NCI-H1048 (cell line): Measurements from ENCODE around the gene ODC1.
"Not testable (repeated sequence)": the region's sequence is repeated elsewhere in the genome, so short reads cannot be mapped to it uniquely, and the experiment has no call there.

Experiments used
- DNase-seq: peaks from one replicate; lab custom pipeline; 2025; lab: John Stamatoyannopoulos, UW

The ODC1 gene

DNA sequence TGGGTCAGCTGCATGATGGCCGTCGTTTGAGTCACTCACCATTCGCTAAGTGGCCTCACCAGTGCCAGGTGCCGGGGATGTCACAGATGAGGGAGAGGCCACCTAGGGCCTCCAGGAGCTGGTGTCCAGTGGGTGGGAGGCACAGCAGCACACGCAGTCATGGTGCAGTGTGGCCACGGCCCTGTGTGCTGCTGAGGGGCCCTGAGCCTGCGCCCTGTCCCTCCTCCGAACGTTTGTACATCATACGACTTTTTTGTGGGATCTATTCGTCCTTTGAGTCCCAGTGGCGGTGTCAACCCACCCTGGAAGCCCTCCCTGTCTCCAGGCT, 30.1 kb upstream of the ODC1 start:
- DNase-seq: no peak

DNA sequence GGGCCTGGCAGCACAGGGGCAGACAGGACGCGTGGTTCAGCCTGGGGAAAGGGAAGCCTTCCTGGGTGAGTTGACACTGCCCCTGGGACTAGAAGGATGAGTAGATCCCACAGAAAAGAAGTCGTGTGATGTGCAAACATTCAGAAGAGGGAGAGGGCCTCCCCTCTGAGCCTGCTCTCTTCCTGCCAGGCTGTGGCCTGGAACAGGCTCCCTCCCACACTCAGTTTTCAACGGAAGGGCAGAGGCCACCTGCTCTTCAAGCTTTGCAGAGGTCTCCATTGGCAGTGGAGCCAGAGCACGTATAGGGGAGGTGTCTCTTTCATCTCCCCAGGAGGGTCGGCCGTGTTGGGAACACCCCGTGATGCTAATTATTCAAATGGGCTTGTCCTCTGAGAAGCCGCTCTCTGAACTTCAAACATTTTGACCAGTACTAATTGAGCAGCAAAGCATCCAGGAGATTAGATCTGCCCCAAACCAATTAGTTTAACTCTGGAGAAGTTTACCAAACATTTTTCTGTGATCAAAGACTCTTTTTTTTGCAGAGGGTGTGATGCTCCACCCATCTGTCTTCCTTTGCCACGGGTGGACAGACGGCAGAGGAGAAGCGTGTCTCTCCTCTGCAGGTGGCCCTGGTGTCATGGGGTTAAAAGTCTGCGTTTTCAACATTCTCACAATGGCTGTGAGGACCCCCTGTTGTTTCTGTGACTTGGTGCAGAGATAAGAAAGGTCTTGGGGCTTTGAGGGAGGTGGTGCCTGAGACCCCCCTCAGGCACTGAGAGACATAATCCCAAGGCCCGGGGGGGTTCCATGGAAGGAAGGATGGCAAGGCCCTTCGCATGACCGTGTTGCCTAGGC, 29.5 kb upstream of the ODC1 start:
- no peak for DNase-seq

DNA sequence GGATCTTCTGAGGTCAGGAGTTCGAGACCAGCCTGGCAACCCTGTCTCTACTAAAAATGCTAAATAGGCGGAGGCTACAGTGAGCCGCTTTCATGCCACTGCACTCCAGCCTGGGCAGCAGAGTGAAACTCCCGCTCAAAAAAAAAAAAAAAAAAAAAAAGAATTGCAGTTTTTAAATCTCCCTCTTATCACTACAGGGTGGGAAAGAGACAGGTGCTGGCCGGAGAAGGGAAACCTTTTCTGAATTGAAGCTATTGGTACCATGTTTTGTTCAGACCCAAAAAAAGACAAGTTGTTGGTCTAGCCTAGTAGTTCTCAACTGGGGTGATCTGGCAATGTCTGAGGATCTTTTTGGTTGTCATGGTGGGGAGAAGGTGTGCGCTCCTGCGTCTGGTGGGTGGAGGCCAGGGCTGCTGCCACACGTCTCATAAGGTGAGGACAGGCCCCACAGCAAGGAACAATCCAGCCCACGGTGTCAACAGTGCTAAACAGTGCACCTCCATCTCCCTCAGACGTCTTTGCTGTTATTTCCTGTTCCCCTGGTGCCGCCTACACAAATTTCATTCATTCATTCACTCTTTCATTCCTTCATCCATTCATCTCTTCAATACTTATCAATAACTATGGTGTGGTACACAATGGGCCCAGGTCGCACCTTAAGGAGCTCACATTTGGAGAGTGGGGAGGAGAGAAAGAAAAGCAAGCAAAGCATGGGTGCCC, 28.8 kb upstream of the ODC1 start:
- no peak for DNase-seq

DNA sequence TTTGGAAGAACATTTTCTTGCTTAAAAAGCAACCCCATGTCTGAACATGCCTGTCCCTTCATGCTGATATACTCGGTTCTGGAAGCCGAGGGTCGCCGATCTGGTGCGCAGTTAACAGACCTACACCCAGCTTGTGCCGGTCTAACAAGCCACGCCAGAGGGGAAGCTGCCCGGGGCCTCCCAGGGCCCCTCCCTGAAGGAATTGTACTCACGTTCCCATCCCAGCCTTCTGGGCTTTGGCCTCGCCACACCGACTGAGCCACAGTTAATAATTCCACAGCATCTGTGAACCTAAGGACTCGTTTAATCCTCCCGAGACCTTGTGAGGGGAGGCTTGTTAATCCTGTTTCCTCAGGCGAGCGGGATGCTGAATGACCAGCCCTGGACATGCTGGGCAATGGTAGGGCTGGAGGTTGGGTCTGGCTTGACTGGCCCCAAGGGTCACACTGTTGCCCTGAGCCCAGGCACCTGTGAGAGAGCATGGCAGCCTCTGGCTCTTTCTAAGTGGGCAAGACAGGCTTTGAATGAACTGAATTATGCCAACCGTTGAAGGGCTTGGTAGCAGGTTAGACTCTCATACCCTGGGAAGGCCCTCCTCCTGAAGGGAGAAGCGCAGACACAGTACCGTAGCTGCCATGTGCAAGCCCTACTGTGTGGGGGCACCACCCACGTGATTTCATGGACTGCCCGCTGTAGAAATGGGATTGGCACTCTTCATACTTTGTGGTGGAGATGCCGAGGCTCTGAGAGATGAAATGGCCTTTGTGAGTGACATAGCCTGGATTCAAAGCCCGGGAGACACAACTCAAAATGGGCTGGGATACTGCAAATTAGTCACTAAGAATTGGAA, 27.9 kb upstream of the ODC1 start:
- DNase-seq: no peak

DNA sequence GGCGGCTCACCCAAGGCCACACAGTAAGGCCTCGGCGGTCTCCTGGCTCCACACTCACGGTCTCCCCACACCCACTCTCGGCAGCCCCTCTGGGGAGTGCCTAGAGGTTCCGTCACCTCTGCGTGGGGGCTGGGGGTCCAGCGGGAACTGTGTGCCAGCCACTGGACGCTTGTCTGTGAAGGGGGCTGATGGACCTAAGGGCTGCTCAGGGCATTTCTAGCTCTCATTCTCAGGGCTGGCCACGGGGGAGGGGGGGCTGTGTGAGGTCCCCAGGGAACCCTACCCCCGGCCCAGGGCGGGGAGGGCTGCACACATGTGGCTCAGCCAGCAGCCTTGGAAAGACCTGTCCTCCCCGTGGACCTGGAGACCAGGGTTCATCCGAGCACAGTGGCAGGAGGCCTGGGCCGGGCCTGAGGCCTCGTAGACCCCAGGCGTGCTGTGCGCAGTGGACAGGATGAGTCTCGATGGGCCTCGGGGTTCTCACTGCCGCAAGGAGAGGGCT, 27.1 kb upstream of the ODC1 start:
- no peak for DNase-seq

DNA sequence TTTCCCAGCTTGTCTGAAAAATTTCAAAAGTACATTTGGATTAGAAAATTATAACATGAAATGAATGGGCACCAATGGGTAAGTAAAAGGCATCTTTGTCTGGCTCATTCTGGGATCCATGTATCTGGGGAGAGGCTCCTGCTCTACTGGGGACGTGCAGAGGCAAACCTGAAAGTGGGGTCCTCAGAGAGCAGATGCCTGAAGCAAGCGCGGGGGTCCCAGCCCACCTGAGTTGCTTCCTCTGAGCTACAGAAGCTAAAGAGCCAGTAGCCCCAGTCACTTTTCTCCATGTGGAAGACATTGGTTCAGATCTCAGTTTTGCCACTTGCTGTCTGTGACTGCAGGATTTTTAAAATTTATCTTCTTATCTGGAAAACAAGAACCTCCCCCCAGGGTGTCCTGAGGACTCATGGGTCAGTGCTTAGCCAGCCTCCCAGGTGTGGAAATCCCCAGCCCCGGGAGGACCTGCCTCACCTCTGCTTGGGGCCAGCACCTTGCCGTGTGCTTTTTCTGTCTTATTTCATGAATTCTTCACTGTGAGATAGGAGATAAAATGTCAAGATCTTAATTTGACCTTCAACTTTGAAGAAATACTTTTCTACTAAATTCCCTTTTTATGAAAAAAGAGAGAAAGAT, 25.1 kb upstream of the ODC1 start:
- no peak for DNase-seq

DNA sequence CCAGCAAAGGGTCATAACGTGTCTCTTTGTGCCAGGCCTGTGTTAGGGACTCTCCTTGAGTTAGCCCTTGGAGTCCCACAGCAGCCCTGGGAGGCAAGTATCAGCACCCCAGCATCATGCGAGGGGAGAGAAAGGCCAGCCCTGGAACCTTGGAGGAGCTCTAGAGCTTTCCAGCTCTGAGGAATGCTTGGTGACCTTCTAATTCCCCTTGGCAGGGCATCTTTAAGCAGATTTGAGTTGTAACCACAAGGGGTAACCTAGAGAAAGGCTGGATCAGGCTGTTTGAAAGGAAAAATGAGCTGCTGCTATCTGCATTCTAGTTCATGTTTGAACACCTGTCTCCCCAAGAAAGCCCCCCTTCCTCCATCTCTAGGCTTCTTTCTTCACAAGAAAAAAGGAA, 23.8 kb upstream of the ODC1 start:
- DNase-seq: no peak

DNA sequence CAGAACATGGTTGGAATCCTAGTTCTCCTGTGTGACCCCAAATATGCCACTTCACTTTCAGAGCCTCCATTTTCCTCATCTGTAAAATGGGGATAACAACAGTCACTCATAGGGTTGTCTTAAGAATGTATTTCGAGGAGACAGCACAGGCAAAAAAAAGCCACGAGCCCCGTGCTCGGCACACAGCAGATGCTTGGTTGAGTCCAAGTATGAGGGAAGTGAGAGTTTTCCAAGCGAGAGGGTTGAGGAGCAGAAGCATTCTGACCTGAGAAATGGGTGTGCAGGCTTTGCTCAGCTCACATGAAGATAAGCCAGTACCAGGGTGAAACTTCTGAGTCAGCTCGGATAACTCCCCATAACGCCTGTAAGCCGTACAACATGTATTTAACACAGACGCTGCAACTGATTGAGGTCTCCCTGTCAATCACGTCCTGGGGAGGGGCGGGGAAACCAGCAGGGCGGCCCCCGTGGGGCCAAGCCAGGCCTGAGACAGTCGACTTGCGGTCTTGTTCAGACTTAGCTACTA, 23.0 kb upstream of the ODC1 start:
- DNase-seq: no peak

DNA sequence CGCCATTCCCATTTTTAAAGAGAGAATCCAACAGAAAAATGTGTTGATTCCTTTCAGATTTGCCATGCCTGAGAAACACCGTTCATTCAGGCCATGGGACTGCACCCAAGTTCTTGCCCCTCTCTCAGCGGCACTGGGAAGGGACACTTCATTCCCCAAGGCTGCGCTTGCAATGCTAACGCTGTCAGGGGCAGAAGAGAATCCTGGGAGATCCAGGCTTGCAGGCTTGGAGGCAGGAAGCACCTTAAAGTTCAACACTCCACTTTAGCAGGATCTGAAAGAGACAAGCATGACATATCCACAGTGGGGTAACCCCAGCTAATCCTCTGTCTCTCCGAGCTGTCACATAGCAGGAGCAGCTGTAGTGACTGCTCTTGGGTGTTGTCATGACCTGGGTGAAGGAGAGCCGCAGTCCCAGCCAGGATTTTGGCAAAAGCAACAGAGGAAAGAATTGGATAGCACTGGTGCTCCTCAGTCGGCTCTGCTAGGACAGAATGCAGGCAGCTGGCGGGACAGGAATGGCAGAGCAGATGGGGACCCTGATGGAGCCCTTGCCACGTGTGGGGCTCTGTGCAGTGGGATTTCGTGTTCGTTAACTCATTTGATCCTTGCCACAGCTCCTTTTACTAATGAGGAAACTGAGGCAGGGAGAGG, 22.0 kb upstream of the ODC1 start:
- no peak for DNase-seq

DNA sequence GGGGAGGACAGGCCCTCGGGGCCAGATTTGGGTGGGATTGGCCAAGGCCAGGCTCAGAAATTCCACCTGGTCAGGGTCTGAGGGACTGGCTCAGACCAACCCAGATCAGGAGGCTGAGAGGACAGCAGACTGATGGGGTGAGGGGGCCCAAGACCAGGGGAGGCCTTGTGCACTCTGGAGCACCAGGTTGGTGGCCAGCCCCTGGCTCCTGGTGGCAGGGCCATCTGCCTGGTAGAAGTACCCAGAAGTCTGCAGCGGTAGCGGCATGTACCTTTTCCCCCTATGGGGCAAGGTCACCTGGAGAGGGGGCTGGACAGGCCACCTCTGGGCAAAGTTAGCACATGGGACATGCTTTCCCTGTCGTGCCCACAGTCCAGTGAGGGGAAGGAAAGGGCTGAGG, 21.2 kb upstream of the ODC1 start:
- DNase-seq: no peak

DNA sequence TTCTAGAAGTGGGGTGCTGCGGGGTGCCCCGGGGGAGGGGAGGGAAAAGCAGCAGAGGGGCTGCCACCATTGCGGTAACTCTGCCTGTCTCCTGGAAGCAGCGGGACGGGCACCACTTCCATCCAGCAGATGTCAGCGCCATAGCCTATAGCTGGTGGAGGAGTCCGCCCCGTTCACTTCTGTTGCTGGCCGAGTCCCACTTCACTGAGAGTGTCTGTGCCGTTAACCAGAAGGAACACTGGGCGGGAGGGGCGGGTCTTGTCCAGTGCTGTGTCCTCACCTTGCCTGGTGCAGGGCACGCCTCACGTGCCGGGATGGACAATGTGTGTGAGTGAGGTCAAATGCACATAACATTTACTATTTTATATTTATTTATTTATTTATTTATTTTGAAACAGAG, 19.3 kb upstream of the ODC1 start:
- DNase-seq: no peak

DNA sequence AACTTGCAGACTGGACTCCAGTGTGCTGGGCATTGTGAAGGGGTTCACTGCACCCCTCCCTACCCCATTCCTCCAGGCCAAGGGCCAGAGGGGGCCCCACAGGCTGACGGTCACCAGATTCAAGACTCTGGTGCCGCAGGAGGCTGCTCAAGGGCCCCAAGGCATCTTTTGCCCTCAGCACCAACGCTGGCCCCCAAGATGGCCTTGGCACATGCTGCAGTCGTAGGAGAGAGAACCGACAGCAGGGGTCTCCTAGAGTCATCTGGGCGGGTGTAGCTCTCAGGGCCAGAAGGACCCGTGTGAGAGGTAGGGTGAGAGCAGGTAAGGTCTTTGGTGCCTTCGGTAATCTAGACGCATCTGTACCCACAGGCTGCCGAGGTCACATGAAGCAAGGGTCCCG, 18.7 kb upstream of the ODC1 start:
- no peak for DNase-seq

DNA sequence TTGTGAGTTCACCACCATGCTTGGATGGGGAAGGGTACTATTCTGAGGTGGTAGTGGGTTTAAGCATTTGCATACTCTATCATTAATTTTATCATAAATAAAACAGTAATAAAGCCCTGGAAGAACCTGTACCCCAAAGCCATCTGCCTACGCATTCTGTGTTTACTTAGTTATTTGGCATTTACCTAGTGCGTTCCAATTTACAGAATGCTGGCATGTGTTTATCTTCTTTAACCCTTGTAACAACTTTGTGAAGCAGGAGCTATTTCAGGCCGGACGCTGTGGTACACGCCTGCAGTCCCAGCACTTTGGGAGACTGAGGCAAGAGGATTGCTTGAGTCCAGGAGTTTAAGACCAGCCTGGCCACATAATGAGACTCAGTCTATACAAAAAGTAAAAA, 17.8 kb upstream of the ODC1 start:
- no peak for DNase-seq

DNA sequence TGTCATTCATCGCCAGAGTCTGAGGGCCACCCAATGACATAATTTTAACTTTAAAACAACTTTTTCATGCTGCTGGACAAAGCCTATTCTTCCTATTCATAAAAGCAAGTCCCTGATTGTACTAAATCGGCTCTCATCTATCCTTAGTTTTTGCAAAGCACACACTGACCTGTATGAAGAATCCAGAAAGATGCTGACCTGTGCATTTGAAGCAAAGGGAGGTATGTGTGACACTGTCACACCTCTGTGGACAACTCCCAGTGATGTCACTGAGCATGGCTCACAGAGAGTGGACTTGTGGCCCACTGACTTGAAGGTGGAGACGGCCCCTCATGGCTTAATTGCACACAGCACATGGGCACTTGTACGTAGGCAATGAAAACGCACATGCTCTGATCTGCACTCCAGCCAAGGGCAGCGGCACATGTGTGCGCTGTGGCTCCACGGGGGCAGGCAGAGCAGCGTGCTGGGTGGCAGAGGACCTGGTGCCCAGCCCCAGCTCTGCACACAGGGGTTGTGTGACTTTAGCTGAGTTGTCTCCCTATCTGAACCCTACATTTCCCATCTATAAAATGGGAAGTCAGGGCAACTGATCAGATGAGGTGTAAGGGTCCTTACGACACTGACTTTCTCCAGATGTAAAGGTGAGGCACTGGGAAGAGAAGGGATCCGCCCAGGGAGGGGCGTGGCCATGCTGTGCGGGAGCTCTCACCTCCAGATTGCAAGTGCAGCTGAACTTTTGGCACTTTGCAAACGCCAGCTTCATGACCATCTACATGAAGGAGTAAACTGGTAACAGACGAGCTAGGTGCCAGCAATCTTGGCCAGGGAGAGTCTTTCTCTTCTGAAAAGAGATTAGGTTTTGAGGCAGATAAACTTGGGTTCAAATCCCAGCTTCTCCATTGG, 14.3 kb upstream of the ODC1 start:
- DNase-seq: no peak

DNA sequence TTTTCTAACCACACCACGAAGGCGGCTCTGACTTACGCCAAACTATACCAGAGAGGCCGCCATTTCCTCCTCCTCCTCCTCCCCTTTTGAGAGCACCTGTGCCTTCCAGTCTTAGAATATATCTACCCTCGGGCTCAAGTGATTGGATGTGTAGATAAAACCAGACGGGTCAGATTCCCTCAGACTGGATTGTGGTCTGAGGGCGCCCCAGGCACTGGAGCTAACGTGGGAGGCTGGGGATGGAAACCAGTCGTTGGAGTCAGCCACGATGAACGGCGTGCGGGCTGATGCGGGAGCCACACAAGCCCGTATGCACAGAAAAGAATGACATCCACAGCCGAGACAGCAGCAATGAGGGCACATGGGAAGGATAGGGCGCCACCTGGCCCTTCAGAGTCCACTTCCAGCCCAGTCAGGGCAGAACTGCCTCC, 12.3 kb upstream of the ODC1 start:
- no peak for DNase-seq

DNA sequence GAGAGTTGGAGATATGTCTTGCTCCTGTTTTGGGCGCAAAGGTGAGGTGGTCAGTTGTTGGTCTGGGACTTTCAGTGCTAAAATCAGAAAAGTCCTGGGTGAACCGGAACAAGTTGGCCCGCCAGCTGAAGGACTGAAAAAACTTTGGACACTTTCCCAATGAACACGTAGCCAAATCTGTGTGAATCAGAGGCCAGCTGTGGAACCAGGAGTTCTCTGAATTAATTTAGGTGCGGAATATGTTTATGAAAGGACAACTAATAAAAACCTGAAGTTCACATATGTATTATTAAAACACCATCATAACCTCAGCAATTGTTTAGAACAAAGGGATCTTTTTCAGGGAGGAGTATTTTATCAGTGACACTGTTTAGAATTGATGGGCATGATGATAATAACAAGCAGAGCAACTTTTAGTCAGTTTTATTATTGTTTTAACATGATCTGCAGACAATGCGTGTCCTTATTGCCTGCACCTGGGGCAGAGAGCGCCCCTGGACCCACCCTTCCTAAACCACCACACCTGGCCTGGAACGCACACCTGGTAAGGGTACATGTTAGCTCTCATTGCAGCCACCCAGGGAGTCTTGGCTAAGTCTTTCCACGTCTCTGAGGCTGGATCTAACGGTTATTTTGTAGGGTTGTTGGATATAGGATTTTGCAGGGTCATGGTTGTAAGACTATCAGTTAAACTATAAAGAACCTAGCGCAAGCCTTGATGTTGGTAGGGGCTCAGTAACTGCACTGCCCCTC, 9.9 kb upstream of the ODC1 start:
- no peak for DNase-seq

DNA sequence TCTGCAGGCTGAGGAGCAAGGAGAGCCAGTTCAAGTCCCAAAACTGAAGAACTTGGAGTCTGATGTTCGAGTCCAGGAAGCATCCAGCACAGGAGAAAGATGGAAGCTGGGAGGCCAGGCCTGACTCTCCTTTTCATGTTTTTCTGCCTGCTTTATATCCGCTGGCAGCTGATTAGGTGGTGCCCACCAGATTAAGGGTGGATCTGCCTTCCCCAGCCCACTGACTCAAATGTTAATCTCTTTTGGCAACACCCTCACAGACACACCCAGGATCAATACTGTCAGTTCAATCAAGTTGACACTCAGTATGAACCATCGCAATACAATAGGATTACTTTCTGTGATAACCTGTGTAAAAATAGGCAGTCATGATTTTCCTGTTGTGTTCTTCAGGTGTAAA, 9.1 kb upstream of the ODC1 start:
- DNase-seq: not testable (repeated sequence)

DNA sequence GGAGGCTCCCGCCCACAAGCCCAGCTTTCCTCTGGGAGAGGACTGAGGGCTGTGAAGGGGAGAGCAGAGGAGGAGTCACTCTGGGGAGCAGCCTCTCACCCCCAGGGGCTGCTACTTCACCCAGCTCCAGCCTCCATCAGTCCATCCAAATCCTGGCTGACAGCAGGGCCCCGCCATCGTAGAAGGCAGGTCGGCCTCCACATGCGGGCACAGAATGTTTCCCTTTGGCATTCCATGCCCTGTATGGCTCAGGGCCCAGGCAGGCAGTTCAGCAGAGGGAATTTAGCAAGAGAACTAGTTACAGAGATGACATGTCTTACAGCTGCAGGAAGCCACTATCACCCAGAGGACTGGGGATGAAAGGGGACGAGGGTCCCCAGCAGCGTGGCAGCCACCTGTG, 6.4 kb upstream of the ODC1 start:
- no peak for DNase-seq

DNA sequence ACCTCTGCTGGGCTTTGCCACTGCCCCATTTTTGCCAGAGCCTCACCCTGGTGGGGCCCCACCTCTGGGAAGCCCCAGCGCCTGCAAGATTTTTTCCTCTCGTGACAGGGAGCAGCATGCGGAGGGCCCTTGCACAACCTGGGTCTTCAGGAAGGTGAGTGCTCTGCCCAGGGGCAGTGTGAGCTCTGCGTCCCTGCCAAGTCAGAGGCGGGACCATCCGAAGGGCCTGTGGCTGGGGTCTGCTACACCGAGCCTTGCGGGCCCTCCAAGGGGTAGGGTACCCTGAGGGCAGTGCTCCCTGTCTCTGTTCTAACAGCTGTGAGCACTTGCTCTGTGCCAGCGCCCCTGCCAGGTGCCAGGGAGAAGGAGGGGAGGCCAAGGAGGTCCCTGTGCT, 5.8 kb upstream of the ODC1 start:
- no peak for DNase-seq
